Loucy (cell line): ENCODE data around the gene FAM210B.

Experiments
- H2AFZ ChIP-seq: fragments of 200-600 bp; sonication (generic); 2 replicates; pipeline ENCODE4 v1.6.0; 2016; ENCODE audit warnings: antibody characterized with exemption, mild to moderate bottlenecking, low read length, moderate library complexity
- H3F3A ChIP-seq: fragments of 200-600 bp; 2 replicates; pipeline ENCODE4 v1.6.0; 2016; ENCODE audit warnings: antibody characterized with exemption, low read depth, mild to moderate bottlenecking
- H3K27me3 ChIP-seq: fragments of 200-600 bp; sonication (generic); 2 replicates; pipeline ENCODE4 v1.6.1; 2014; ENCODE audit warnings: low read length, mild to moderate bottlenecking; ENCODE audit not compliant: insufficient read depth, poor library complexity, severe bottlenecking
- H3K36me3 ChIP-seq: fragments of 200-600 bp; sonication (generic); 2 replicates; pipeline ENCODE4 v1.6.1; 2016; ENCODE audit warnings: low read length; ENCODE audit not compliant: insufficient read depth
- H3K4me1 ChIP-seq: fragments of 200-600 bp; sonication (generic); 2 replicates; pipeline ENCODE4 v1.5.1; 2014; ENCODE audit warnings: low read length, mild to moderate bottlenecking; ENCODE audit not compliant: insufficient read depth, poor library complexity, severe bottlenecking
- H3K4me2 ChIP-seq: fragments of 200-600 bp; sonication (generic); 2 replicates; pipeline ENCODE4 v1.6.0; 2014; ENCODE audit warnings: antibody characterized with exemption, low read length, low read depth, mild to moderate bottlenecking; ENCODE audit not compliant: poor library complexity, severe bottlenecking
- H3K4me3 ChIP-seq: fragments of 200-600 bp; sonication (generic); 2 replicates; pipeline ENCODE4 v1.5.1; 2014; ENCODE audit warnings: low read length, mild to moderate bottlenecking, mixed read lengths; ENCODE audit not compliant: poor library complexity, severe bottlenecking
- H3K79me2 ChIP-seq: fragments of 200-600 bp; sonication (generic); 2 replicates; pipeline ENCODE4 v1.6.1; 2014; ENCODE audit warnings: low read length; ENCODE audit not compliant: insufficient read depth
- H3K9ac ChIP-seq: fragments of 200-600 bp; sonication (generic); 2 replicates; pipeline ENCODE4 v1.6.0; 2014; ENCODE audit warnings: mild to moderate bottlenecking, low read depth, low read length, moderate library complexity; ENCODE audit not compliant: poor library complexity, severe bottlenecking
- H3K9me2 ChIP-seq: fragments of 200-600 bp; sonication (generic); replicated peaks from 2 replicates; pipeline ENCODE4 v1.6.1; 2016; ENCODE audit warnings: low read depth, low read length, mixed read lengths
- H3K9me3 ChIP-seq: fragments of 200-600 bp; sonication (generic); 2 replicates; pipeline ENCODE4 v1.6.1; 2014; ENCODE audit warnings: mild to moderate bottlenecking, antibody characterized with exemption, low read length, low read depth; ENCODE audit not compliant: insufficient read depth
- H4K20me1 ChIP-seq: fragments of 200-600 bp; sonication (generic); 2 replicates; pipeline ENCODE4 v1.6.0; 2014; ENCODE audit warnings: antibody characterized with exemption, low read length, mild to moderate bottlenecking; ENCODE audit not compliant: insufficient read depth, poor library complexity, severe bottlenecking
- CTCF ChIP-seq: fragments of 200-600 bp; sonication (generic); conservative IDR thresholded peaks from 2 replicates; pipeline ENCODE4 v1.5.1; 2014; ENCODE audit warnings: mild to moderate bottlenecking, antibody characterized with exemption, low read length
- EZH2phosphoT487 ChIP-seq: fragments of 200-600 bp; IDR thresholded peaks from 2 replicates; pipeline ENCODE4 v1.6.1; 2018; ENCODE audit warnings: antibody characterized with exemption, mild to moderate bottlenecking, moderate library complexity, borderline replicate concordance

The FAM210B gene

GRCh38 chr20:56382696-56383095 lies 23.9 kb downstream of the FAM210B start:
- Histone ChIP-seq H3K9me2 (no peaks in the 10 kb centered on the region), H3K4me2 (peak overlapping the region; percentile 83), H3K4me1 (peaks cover 54% of the 10 kb centered on the region), H3F3A (no peaks in the 10 kb centered on the region), H3K27me3 (no peaks in the 10 kb centered on the region), H4K20me1 (peaks cover 29% of the 10 kb centered on the region), H3K9ac (no peak overlapping the region), H3K36me3 (peaks cover 83% of the 10 kb centered on the region), H3K79me2 (peaks cover 89% of the 10 kb centered on the region), H3K4me3 (no peak overlapping the region), H2AFZ (no peak overlapping the region), H3K9me3 (no peaks in the 10 kb centered on the region)
- TF ChIP-seq CTCF (no peak), EZH2phosphoT487 (no peak)

GRCh38 chr20:56383334-56383733 lies 24.6 kb downstream of the FAM210B start:
- Histone ChIP-seq H4K20me1 (peaks cover 32% of the 10 kb centered on the region), H3K4me2 (peak overlapping the region; percentile 83), H3K79me2 (peaks cover 89% of the 10 kb centered on the region), H3K4me3 (peak overlapping the region; percentile 22), H3K4me1 (peaks cover 60% of the 10 kb centered on the region), H3K36me3 (peaks cover 83% of the 10 kb centered on the region), H3F3A (no peaks in the 10 kb centered on the region), H3K27me3 (no peaks in the 10 kb centered on the region), H3K9me3 (no peaks in the 10 kb centered on the region), H3K9ac (peak overlapping the region; percentile 23), H3K9me2 (no peaks in the 10 kb centered on the region), H2AFZ (no peak overlapping the region)
- TF ChIP-seq EZH2phosphoT487 (no peak), CTCF (no peak)

- no peak overlapping the region for H2AFZ ChIP-seq
- H3K9me2 ChIP-seq = no peaks in the 10 kb centered on the region
- peak overlapping the region; percentile 23 for H3K9ac ChIP-seq
- H3K4me1 ChIP-seq = peaks cover 75% of the 10 kb centered on the region
- peaks cover 75% of the 10 kb centered on the region; the same call in 1 of the 2 replicates for H3K36me3 ChIP-seq
- peak overlapping the region; percentile 83 for H3K4me2 ChIP-seq
- H3F3A ChIP-seq = no peaks in the 10 kb centered on the region
- H4K20me1 ChIP-seq = peaks cover 38% of the 10 kb centered on the region
- no peaks in the 10 kb centered on the region for H3K27me3 ChIP-seq
- H3K9me3 ChIP-seq = no peaks in the 10 kb centered on the region
- H3K4me3 ChIP-seq = peak overlapping the region; percentile 22
- TF ChIP-seq EZH2phosphoT487 = no peak
- TF ChIP-seq CTCF = no peak
- H3K79me2 ChIP-seq = peaks cover 93% of the 10 kb centered on the region
These were observed 26.4 kb downstream of the FAM210B start for GRCh38 chr20:56385130-56385529.
